PC-9 (cell line): Measurements from ENCODE around the gene NATD1. TPM values are rescaled to one million over a fixed set of nuclear protein-coding genes. Genes with fewer than 3 reads are reported as not detected.

Source experiments
- BruUV-seq: library from RNA; stranded (reverse); fragments of 400-500 nt; replicated peaks from 2 replicates; lab custom pipeline; 2021; lab: Mats Ljungman, UMichigan
- CTCF ChIA-PET: fragments of 300-600 bp; sonication (Branson Sonifier 250); formaldehyde crosslinking; loops from one replicate; lab custom pipeline; 2022; ENCODE audit warnings: antibody characterized with exemption; lab: Charles Lee
- POLR2A ChIA-PET: fragments of 300-600 bp; sonication (Branson Sonifier 250); formaldehyde crosslinking; loops from one replicate; lab custom pipeline; 2022; ENCODE audit warnings: antibody characterized with exemption; ENCODE audit not compliant: unreplicated experiment; lab: Charles Lee
- DNase-seq, 2 experiments: peaks; one replicate each; pipeline versions ENCODE4 v3.0.0 to v3.0.0-alpha.2; 2015 to 2022; ENCODE audit warnings: mixed read lengths in 1 of 2
- H2AFZ ChIP-seq: fragments of 200-600 bp; sonication (generic); 2 replicates; pipeline ENCODE4 v1.8.1; 2017; ENCODE audit warnings: antibody characterized with exemption
- H3F3A ChIP-seq: fragments of 200-600 bp; sonication (generic); 2 replicates; pipeline ENCODE4 v1.8.1; 2017; ENCODE audit warnings: antibody characterized with exemption, mild to moderate bottlenecking, low read depth; ENCODE audit not compliant: insufficient read depth
- H3K27ac ChIP-seq: fragments of 200-600 bp; sonication (generic); 2 replicates; pipeline ENCODE4 v1.6.1; 2016; ENCODE audit warnings: mixed run types
- H3K27me3 ChIP-seq: fragments of 200-600 bp; sonication (generic); 2 replicates; pipeline ENCODE4 v1.6.1; 2016; ENCODE audit warnings: low read depth, mixed run types; ENCODE audit not compliant: insufficient read depth
- H3K36me3 ChIP-seq: fragments of 200-600 bp; sonication (generic); 2 replicates; pipeline ENCODE4 v1.6.1; 2016; ENCODE audit warnings: low read depth, mixed run types
- H3K4me1 ChIP-seq: fragments of 200-600 bp; sonication (generic); replicated peaks from 2 replicates; pipeline ENCODE4 v1.6.1; 2016; ENCODE audit warnings: mixed run types; ENCODE audit not compliant: insufficient read depth
- H3K4me2 ChIP-seq: fragments of 200-600 bp; sonication (generic); 2 replicates; pipeline ENCODE4 v1.6.1; 2017; ENCODE audit warnings: mixed run types
- H3K4me3 ChIP-seq: fragments of 200-600 bp; sonication (generic); 2 replicates; pipeline ENCODE4 v1.6.1; 2016; ENCODE audit warnings: mixed run types
- H3K79me2 ChIP-seq: fragments of 200-600 bp; sonication (generic); 2 replicates; pipeline ENCODE4 v1.6.1; 2017; ENCODE audit warnings: low read depth, mixed run types
- H3K9me2 ChIP-seq: fragments of 200-600 bp; sonication (generic); 2 replicates; pipeline ENCODE4 v1.8.1; 2017; ENCODE audit warnings: mild to moderate bottlenecking; ENCODE audit not compliant: insufficient read depth
- H3K9me3 ChIP-seq: fragments of 200-600 bp; sonication (generic); 2 replicates; pipeline ENCODE4 v1.8.1; 2016; ENCODE audit warnings: low read depth; ENCODE audit not compliant: insufficient read depth
- H4K20me1 ChIP-seq: fragments of 200-600 bp; sonication (generic); 2 replicates; pipeline ENCODE4 v1.8.1; 2017; ENCODE audit not compliant: insufficient read depth
- CTCF ChIP-seq: fragments of 200-600 bp; sonication (generic); conservative IDR thresholded peaks from 2 replicates; pipeline ENCODE4 v1.6.1; 2017; ENCODE audit warnings: mixed run types, antibody characterized with exemption, mild to moderate bottlenecking, moderate library complexity
- EZH2 ChIP-seq: fragments of 200-600 bp; sonication (generic); IDR thresholded peaks from 2 replicates; pipeline ENCODE4 v1.8.0; 2017; ENCODE audit warnings: antibody characterized with exemption, low read depth
- intact Hi-C: fragments of 100-400 bp; cut with micrococcal nuclease; formaldehyde crosslinking; loops from one replicate; pipeline ENCODE4 v1.10.0; 2022; ENCODE audit not compliant: unreplicated experiment
- total RNA-seq: library from RNA; stranded (reverse); gene quantifications from 2 replicates; pipeline ENCODE4 v1.2.3, GENCODE V29; 2021

The NATD1 gene
- total RNA-seq, 1 experiment from 2014 or later, result 5.4 TPM

GRCh38 chr17:21218831-21219380 lies 34.3 kb downstream of the NATD1 start:
- DNase-seq, result no peak
- Histone ChIP-seq H3K4me2 (no peak overlapping the region), H3K27ac (no peak overlapping the region), H3K27me3 (no peaks in the 10 kb centered on the region), H3F3A (0 out of 2 replicates have a peak, but pooled peaks cover 8% of the 10 kb centered on the region), H3K79me2 (peaks cover 36% of the 10 kb centered on the region), H3K9me3 (no peaks in the 10 kb centered on the region), H3K36me3 (no peaks in the 10 kb centered on the region), H3K9me2 (no peaks in the 10 kb centered on the region), H3K4me3 (no peak overlapping the region), H2AFZ (no peak overlapping the region), H4K20me1 (no peaks in the 10 kb centered on the region), H3K4me1 (peaks cover 19% of the 10 kb centered on the region)
- no TSS peak for BruUV-seq
- POLR2A ChIA-PET, result no interaction called here
- intact Hi-C loops, result loop anchor here (10.0 kb wide), 1 partner anchor 186 kb away; no protein-coding TSS in a partner anchor
- TF ChIP-seq EZH2 (no peak), CTCF (no peak)
- CTCF ChIA-PET, result no interaction called here

DNA sequence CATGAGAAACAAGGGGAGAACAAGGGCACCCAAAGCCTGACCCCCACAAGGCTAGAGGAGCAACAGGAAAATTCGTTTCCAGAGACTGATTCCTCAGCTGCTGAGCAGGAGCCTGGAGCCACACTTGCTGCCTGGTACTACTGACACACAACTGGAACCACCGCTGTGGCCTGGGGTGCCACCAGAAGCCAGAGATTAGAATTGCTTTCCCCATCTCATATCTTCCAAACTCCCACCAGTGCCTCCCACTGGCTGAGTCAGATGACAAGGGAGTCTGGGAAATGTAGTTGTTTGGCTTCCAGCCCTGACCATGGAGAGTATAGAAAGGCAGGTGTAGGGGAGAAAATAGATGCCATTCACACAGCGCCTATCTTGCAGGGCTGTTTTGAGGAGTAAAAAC lies 35.1 kb downstream of the NATD1 start:
- H3K27me3 ChIP-seq, result no peaks in the 10 kb centered on the region
- H3K9me2 ChIP-seq, result no peaks in the 10 kb centered on the region
- peaks cover 19% of the 10 kb centered on the region for H3K4me1 ChIP-seq
- H3K36me3 ChIP-seq, result no peaks in the 10 kb centered on the region
- DNase-seq, result no peak
- no peaks in the 10 kb centered on the region for H3K9me3 ChIP-seq
- intact Hi-C loops, result loop anchor here (10.0 kb wide), 1 partner anchor 187 kb away; no protein-coding TSS in a partner anchor
- H2AFZ ChIP-seq, result no peak overlapping the region
- POLR2A ChIA-PET, result no interaction called here
- peaks cover 2% of the 10 kb centered on the region for H4K20me1 ChIP-seq
- no peak overlapping the region for H3K27ac ChIP-seq
- 0 out of 2 replicates have a peak, but pooled peaks cover 8% of the 10 kb centered on the region for H3F3A ChIP-seq
- CTCF ChIA-PET, result no interaction called here
- H3K4me2 ChIP-seq, result no peak overlapping the region
- BruUV-seq, result no TSS peak
- H3K4me3 ChIP-seq, result no peak overlapping the region
- H3K79me2 ChIP-seq, result peaks cover 44% of the 10 kb centered on the region
- TF ChIP-seq CTCF (no peak), EZH2 (no peak)

DNA sequence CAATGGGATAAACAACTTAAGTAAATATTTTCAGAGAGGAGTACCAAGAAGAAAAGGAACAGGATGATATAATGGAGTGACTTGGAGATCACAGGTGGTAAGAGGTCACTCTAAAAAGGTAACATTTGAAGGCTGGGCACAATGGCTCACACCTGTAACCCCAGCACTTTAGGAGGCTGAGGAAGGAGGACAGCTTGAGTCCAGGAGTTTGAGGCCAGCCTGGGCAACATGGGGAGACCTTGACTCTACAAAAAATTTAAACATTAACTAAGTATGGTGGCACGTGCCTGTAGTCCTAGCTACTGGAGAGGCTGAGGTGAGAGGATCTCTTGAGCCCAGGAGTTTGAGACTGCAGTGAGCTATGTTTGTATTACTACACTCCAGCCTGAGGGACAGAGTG lies 35.9 kb downstream of the NATD1 start:
- H3K4me3 ChIP-seq, result no peak overlapping the region
- no peak for DNase-seq
- H2AFZ ChIP-seq, result no peak overlapping the region
- intact Hi-C loops, result loop anchor here (10.0 kb wide), 1 partner anchor 187 kb away; no protein-coding TSS in a partner anchor
- H3F3A ChIP-seq, result 0 out of 2 replicates have a peak, but pooled peaks cover 8% of the 10 kb centered on the region
- no TSS peak for BruUV-seq
- peaks cover 10% of the 10 kb centered on the region for H4K20me1 ChIP-seq
- H3K27me3 ChIP-seq, result no peaks in the 10 kb centered on the region
- peaks cover 24% of the 10 kb centered on the region for H3K4me1 ChIP-seq
- TF ChIP-seq CTCF (no peak), EZH2 (no peak)
- H3K27ac ChIP-seq, result no peak overlapping the region
- no peaks in the 10 kb centered on the region for H3K36me3 ChIP-seq
- CTCF ChIA-PET, result no interaction called here
- H3K4me2 ChIP-seq, result no peak overlapping the region
- POLR2A ChIA-PET, result no interaction called here
- no peaks in the 10 kb centered on the region for H3K9me3 ChIP-seq
- H3K79me2 ChIP-seq, result peaks cover 52% of the 10 kb centered on the region
- H3K9me2 ChIP-seq, result no peaks in the 10 kb centered on the region
